Measurements from ENCODE around the gene BRMS1L.

DNA sequence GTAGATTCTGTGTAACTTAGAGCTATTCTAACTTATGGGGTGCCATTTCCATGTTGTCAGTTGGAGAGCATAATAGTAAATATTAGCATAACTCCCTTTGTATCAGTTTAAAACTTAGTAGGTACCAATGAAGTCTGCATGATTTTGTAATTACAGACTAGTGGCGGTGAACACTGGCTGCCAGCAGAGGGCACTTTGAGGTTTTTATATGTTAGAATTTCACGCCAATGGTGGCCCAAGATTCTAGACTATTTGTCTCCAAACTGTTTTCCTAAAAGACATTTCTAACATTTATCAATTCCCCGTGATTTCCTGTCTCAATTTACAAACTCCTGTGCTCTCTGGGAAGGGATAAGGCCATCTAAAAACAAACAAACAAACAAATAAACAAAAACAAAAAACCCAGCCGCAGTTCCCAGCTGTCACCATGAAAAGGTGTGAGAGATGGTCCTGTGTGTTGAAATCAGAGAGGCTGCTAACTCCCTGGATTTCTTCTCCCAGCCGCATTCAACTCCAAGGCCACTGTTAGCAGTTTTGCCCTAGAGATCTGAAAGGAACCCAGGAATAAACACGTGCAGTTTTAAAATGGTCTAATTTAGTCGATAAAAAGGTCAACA lies 57.6 kb downstream of the BRMS1L start:
- peak in 6 of 11 experiments; percentile 22 to 46 (median 40) for TF ChIP-seq CTCF (IDR thresholded peaks at IDR 0.05 in 8 of 11, conservative IDR thresholded peaks at IDR 0.05 in 3 of 11)
- no peak for TF ChIP-seq POLR2AphosphoS5 (IDR thresholded peaks at IDR 0.05)
